Muscle of arm (tissue), 12 donors: Measurements from ENCODE around the gene KCTD19. TPM values are rescaled to one million over a fixed set of nuclear protein-coding genes. Genes with fewer than 3 reads are reported as not detected.

Experiments
- DNase-seq: peaks from one replicate; pipeline ENCODE4 v3.0.0-alpha.2; 2013
- polyA plus RNA-seq, 12 donors: library from polyadenylated mRNA; unstranded; fragments of 120-200 nt; gene quantifications; one replicate each; pipeline ENCODE4 v1.2.1, GENCODE V29; 2013; ENCODE audit not compliant: insufficient read length in 12 of 12

KCTD19 gene
- polyA plus RNA-seq, 12 donors: 0.09 to 0.95 (median 0.33) TPM; not detected in 3

DNA sequence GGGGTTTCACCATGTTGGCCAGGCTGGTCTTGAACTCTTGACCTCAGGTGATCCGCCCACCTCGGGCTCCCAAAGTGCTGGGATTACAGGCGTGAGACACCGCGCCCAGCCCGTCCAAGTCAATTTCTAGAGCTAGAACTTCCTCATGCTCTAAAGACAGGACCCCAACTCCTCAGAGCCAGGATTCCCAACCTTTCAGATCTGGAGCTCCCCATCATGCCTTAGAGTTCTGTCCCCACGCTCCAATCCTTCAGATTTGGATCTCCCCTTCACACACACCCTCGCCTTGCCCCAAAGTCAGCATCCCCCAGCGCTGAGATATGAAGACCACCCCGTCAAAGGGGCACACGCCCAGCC, 448 bp downstream of the KCTD19 start:
- no peak for DNase-seq

DNA sequence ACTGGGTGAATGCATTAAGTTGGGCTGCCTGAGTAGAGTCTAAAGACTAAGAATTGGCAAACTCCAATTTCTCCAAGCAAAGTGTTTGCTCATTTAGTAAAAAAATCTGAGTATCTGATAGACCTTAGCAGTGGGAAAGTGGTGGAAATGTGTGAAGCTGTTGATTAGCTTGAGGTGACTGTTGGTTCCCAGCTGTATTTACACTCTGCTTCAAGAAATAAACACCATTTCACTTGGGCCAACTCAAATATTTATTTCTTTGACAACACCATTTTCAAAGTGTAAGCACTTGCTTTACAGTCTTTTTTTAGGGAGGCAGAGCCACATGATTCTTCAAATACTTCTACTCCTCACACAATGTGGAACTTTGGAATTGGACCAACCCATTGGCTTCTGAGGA, 8.7 kb downstream of the KCTD19 start:
- no peak for DNase-seq

DNA sequence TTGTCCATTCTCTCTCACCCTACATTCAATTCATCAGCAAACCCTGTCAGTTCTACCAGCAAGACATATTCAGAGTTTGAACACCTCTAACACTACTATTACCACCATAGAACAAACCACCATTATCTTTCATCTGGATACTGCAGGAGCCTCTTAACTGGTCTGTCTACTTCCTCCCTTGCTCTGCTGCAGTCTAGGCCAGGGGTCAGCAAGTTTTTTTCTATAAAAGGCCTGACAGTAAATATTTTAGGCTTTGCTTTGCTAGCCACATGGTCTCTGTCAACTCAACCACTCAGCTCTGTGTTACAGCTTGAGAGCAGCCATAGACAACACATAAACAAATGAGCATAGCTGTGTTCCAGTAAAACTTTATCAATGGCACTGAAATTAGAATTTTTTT, 13.8 kb downstream of the KCTD19 start:
- no peak for DNase-seq

DNA sequence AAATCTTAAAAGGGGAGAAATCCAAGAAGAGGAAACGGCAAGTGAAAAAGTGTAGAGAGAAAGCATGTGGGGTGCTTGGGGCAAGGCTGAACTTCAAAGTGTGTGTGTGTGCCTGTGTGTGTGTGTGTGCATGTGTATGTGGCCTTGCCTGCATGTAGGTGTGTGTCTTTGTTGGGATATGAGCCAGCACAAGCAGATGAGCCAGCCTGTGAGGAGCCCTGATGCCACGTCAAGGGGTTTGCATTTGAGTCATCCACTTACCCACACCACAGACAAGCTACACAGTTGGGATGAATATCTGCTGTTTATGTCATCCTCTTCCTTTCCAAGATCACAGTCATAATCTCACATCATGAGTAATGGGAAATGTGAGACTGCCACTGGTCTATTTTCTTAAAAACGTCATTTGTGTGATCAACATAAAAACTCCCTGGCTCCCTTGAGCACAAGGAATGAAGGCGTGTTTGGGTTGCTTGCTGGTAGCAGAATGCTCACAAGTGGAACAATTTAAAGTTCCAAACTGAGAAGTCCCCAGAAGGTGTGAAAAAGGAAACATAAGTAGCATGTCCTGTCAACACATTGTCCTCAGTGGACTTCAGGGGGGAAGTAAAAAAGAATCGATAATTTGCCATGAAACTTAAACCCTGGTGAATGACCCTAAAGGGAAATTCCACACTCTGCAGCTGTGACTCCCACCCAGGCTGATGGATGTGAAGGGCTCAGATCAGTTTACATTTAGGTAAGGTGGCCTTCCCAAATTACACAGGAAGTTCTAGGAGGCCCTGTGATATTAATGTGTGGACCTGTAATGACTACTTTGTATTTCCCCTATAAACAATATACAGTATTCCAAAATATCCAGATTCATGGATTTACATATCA, 14.7 kb downstream of the KCTD19 start:
- DNase-seq: peak; percentile 21

DNA sequence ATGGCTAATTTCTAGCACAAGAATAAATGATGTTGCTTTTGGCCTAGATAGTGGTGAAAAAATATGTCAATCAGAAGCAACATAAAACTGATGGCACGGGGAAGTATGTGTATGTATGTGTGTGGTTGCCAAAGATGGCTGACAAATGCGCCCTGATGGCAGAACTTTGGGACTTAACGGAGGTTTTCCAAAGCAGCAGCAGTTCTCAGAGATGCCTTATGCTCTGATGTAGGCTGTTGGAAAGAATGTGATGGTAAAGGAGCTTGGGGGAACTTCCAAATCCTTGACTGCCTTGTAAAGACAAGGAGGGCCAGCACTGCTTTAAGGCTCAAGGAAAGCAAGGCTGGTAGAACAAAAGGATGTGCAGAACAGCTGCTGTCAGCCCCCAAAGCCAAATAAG, 16.0 kb downstream of the KCTD19 start:
- DNase-seq: no peak

DNA sequence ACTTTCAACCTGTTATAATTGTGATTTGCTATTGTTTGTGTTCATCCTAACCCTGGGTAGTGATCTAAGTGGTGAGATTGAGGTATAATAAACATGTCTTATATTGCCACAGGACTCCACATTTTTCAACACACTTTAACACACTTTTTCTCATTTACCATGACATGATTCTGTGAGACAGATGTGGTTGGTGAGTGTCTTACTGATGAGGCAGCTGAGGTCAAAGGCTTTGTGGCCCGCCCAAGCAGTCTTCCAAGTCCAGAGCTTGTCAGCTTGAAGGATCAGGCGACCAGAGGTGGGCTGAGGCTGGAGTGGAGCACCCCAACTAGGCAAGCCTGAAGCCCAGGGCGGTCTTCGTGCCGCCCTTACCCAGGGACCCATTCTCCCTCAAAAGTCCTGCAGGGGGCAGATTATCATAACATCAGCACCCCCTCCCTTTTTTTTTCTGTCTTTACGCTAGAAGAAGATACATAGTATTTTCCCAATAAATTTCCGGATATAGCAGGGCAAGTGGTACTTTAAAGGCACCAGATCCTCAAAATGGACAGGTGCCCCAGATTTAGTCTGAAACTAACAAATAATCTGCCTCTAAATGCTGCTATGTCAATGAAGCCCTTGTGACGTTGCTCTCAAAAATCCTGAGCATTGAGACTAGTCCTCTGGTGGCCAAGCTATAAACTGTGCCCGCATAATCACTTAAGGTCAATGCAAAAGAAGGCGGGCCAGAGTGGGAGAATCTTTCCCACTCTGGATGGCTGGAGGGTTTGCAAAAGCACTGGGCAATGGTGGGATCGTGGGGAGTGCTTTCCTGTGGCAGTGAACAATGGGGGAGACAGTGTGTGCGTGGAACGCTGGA, 21.1 kb downstream of the KCTD19 start:
- no peak for DNase-seq

DNA sequence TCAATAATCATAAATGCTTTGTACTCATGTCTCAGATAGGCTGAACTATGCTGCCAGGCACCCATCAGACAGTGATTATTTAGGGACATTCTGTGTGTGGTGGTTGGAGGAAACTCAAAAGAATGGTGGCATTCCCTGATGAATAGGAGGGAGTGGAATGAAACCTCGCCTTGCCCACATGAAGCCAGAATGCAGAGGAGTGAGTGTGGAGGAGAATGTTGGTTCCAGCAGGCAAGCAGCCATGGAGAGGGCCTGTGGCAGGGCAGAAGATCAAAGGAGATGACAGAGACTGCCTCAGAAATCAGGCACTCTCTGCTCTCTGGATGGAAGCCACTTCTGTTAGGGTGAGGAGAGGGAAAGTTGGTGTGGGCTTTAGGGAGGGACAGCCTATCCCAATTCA, 22.5 kb downstream of the KCTD19 start:
- DNase-seq: no peak

DNA sequence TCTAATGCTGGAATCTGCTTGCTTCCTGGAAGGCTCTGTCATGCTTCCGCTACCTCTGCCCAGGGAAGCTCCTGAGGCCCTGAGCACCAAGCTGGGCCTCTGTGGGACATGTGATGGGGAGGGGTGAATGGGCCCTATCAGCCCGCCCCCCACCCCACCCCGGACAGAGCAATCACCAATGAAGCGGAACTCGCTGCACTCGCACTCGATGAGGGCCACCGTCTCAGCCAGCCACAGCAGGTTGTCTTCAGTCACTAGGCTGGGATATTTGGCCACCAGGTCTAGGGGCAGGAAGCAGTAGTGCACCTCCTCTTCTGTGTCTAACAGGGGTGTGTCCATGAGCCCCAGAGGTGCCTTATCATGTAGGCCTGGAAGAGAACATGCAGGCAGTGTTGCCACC, 23.6 kb downstream of the KCTD19 start:
- DNase-seq: no peak

DNA sequence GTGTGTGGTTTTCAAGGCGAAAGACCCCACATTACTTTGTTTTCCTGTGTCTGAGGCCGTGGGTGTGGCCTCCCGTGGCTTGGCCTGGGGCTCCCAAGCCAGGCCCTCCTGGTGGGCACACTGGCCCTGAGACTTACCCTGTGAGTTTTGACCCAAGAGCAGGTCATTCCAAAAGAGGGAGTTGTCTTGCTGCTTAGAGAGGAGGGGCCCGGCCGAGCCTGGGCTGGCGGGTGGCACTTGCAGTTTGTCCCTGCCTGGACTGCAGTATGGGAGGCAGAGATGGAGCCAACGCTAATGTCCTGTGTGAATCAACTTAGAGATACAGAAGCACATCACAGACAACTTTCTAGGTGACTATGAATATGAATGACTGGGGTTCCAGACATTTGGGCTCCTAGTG, 24.5 kb downstream of the KCTD19 start:
- no peak for DNase-seq

DNA sequence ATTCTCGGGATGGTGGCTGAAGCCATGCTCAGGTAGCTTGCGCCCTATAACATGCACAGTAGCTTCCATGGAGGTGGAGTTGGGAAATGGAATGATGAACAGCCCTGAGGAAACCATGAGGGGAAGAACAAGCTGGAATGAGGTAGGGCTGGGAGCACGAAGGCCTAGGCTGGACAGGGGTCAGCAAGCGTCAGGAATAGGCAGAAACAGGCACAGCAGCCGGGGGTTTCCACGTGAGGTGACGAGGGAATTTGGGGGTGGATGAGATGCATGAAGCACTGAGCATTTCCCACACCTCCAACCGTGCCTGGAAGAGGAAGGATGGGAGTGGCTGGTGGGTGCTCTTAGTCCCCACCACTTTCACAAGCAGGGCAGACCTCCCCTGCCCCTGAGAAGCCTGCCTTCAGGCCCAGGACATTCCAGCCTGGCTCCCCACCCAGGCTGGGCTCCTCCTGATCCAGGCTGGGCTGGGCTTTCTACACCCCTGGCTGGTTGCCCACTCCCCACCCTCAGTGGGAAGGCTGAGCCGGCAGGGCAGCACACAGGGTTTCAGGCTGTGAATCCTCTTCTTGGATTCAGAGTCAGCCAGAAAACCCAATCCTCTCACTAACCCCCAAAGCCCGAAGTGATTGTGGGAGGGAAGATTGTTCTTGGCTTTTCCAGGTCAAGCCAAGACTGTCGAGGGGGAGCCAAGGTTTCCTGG, 25.3 kb downstream of the KCTD19 start:
- DNase-seq: peak; percentile 46

DNA sequence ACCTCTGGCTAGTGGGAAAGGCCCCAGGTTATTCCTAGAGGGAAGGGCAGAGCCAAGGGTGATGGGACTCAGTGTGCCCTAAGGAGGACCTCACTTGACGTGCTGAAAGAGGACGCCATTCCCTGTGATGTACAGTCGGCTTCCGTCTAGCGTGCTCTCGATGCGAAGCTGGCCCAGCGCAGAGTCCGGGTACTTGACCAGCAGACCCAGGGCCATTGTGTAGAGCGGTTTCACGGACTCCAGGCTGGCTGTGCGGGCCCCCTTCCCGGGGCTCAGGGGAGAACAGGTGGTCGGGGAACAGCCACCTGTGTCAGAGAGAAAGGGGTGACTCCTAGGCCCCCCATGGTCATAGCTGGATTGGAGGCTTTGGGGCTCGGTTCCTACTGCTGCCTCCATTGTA, 27.3 kb downstream of the KCTD19 start:
- DNase-seq: no peak

DNA sequence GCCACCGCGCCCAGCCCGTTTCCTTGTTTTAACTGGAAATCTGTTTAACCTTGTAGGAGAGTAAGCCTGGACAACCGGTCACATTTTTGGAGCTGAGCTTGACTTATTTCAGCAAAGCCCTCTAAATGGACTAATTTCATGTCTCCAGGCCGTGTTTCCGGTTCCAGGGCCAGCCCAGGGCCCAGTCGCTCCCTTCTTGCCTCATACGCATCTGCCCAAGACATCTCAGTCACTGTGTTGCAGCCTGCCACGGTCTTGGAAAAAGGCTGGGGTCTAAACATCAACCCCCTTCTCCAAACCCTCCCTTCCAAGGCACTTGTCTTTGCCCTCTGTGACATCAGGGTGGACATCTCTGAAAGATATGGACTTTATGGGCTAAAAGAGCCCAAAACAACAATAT, 28.3 kb downstream of the KCTD19 start:
- no peak for DNase-seq

DNA sequence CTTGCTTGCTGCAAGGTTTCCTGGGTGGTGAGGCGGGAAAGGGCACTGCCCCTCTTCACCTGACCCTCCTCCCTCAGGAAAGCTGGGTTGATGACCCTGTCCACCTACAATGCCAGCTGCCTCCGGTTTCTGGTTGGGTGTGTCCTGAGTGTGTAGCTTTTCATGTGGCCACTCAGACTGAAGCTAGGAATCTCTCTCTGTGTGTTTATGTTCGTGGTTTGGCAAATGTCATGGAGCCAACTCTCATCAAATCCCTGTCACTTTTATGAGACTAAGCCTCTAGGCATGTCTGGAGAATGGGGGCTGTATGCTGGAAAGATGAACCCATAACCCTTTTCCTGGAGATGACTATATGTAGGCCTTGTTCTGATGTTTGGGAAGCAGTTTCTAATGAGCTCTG, 30.1 kb downstream of the KCTD19 start:
- DNase-seq: no peak

DNA sequence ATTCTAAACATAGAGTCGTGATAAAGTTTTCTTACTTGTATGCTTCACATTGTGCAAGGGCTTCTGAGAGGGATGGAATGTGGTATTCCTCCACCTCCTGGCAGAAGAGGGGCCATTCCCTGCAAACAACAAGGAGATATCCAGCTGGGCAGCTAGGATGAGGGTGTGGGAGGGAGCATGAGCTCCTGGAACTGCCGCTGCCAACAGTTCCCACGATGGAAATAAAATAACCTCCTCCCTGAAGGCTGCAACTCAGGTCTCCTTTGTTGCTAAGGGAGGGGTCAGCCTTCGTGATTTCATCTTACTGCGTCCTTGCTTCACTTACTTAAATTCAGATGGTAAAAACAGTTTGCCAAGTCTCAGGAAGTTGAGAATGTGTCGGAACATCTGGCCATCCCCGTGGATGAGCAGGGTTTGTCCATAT, 31.6 kb downstream of the KCTD19 start:
- peak; percentile 22 for DNase-seq

DNA sequence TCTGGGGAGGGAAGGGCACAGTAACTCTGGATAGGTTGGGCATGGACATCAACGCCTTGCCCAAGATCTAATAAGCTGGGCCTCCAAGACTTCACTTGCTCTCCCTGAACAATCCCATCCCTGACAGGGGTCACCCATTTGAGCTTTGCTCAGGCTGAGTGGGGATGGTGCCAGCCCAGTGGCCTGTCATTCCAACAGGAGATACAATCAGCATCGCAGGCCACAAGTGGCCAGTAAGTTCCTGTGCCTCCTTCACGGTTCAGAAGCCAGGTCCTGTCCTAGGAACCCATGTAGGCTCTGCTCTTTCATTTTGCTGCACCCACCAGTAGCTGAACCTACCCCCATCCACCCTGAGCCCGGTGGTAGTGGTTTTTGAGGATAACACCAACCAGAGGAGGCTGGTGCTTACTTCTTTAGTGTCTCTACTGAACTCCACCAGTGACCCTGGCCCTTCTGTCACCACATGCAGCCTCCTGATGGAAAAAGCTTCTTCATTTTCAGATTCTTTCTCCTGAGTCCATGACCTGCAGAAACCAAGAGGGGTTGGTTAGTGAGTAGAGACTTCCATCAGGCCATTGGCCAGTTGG, 32.3 kb downstream of the KCTD19 start:
- no peak for DNase-seq

DNA sequence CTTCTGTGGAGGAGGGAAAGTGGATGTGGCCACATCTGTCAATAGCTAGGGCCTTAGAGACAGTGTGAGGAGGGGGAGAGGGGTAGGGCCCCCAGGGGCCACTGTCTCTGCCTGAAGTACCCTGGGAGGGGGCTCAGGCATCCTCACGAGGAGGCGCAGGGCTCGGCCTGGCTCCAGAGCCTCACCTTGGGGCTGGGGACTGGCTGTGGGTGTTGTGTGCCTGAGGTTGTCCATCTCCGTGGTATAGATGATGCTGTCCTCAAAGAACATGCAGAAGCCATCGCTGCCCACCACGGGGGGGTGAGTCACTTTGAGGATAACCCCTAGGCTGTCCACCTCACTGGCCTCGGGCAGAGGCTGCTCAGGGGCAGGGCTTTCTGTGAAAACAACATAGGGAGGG, 35.1 kb downstream of the KCTD19 start:
- no peak for DNase-seq

DNA sequence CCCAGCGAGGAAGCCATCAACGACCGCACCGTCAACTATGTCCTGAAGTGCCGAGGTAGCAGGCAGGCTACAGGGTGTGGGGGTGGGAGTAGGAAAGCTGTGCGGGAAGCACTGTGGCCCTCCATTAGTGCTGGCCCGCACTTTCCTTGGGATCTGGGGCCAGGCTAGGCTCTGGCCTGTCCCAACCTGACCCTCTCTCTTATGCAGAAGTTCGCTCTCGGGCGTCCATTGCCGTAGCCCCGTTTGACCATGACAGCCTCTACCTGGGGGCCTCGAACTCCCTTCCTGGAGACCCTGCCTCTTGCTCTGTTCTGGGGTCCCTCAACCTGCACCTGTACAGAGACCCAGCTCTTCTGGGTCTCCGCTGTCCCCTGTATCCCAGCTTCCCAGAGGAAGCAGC, 38.6 kb downstream of the KCTD19 start:
- no peak for DNase-seq

DNA sequence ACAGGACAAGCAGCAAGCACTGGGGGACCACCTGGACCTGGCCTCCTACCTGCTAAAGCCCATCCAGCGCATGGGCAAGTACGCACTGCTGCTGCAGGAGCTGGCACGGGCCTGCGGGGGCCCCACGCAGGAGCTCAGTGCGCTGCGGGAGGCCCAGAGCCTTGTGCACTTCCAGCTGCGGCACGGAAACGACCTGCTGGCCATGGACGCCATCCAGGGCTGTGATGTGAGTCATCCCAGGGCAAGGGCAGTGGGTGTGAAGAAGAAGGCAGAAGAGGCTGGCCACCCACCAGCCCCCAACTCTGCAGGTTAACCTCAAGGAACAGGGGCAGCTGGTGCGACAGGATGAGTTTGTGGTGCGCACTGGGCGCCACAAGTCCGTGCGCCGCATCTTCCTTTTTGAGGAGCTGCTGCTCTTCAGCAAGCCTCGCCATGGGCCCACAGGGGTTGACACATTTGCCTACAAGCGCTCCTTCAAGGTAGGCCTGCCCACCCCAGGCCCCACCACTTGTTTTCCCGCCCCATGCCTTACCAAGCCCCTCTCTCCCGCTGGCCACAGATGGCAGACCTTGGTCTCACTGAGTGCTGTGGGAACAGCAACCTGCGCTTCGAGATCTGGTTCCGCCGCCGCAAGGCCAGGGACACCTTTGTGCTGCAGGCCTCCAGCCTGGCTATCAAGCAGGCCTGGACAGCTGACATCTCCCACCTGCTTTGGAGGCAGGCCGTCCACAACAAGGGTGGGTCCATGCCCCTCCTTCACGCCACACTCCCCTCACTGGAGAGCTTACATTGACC, 39.9 kb downstream of the KCTD19 start:
- no peak for DNase-seq

DNA sequence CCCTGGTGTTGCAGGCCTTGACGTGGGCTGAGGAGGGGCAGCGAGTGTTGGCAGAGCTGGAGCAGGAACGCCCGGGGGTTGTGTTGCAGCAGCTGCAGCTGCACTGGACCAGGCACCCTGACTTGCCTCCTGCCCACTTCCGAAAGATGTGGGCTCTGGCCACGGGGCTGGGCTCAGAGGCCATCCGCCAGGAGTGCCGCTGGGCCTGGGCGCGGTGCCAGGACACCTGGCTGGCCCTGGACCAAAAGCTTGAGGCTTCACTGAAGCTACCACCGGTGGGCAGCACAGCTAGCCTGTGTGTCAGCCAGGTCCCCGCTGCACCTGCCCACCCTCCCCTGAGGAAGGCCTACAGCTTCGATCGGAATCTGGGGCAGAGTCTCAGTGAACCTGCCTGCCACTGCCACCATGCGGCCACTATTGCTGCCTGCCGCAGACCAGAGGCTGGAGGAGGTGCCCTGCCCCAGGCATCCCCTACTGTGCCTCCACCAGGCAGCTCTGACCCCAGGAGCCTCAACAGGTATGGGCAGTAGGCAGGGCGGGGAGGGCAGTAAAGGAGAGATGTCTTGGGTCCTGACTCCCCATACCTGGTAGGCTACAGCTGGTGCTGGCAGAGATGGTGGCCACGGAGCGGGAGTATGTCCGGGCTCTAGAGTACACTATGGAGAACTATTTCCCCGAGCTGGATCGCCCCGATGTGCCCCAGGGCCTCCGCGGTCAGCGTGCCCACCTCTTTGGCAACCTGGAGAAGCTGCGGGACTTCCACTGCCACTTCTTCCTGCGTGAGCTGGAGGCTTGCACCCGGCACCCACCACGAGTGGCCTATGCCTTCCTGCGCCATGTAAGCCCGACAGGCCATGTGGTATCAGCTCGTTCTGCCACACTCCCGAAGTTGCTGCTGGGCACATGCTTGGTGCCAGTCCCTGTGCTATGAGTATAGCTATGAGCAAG, 41.6 kb downstream of the KCTD19 start:
- no peak for DNase-seq
